WTC11 (cell line): ENCODE results near the gene CTNND2. TPM values are rescaled to one million over a fixed set of nuclear protein-coding genes. Genes with fewer than 3 reads are reported as not detected.

Source experiments
- CREB1 ChIP-seq: sonication (generic); formaldehyde crosslinking; IDR thresholded peaks from 2 replicates; pipeline ENCODE4 v1.8.0; 2023; ENCODE audit warnings: mild to moderate bottlenecking, missing genetic modification reagents
- GTF2I ChIP-seq: fragments of 250-450 bp; sonication (Bioruptor Pico); conservative IDR thresholded peaks from 2 replicates; pipeline ENCODE4 v1.4.0; 2021; ENCODE audit warnings: mild to moderate bottlenecking
- JAZF1 ChIP-seq: fragments of 250-450 bp; sonication (Bioruptor Pico); IDR thresholded peaks from 2 replicates; pipeline ENCODE4 v1.9.0; 2021; ENCODE audit warnings: moderate library complexity, mild to moderate bottlenecking, inconsistent platforms
- MYBL2 ChIP-seq: sonication (generic); formaldehyde crosslinking; IDR thresholded peaks from 2 replicates; pipeline ENCODE4 v1.8.1; 2023; ENCODE audit warnings: mild to moderate bottlenecking, moderate library complexity, missing genetic modification reagents
- NR1H2 ChIP-seq: sonication (generic); formaldehyde crosslinking; IDR thresholded peaks from 2 replicates; pipeline ENCODE4 v1.9.0; 2021; ENCODE audit warnings: mild to moderate bottlenecking, moderate library complexity, missing genetic modification reagents
- NR2C2 ChIP-seq: sonication (generic); formaldehyde crosslinking; IDR thresholded peaks from 2 replicates; pipeline ENCODE4 v1.8.0; 2022; ENCODE audit warnings: mild to moderate bottlenecking, missing genetic modification reagents
- OVOL2 ChIP-seq: fragments of 250-450 bp; sonication (Bioruptor Pico); IDR thresholded peaks from 2 replicates; pipeline ENCODE4 v1.9.0; 2021; ENCODE audit warnings: mild to moderate bottlenecking, borderline replicate concordance
- SMAD4 ChIP-seq: sonication (generic); formaldehyde crosslinking; IDR thresholded peaks from 2 replicates; pipeline ENCODE4 v1.8.0; 2022; ENCODE audit warnings: mild to moderate bottlenecking, missing genetic modification reagents
- ZNF416 ChIP-seq: fragments of 250-450 bp; sonication (Bioruptor Pico); IDR thresholded peaks from 2 replicates; pipeline ENCODE4 v1.9.0; 2021; ENCODE audit warnings: mild to moderate bottlenecking, inconsistent platforms
- total RNA-seq: library from RNA; stranded (reverse); gene quantifications from 3 replicates; pipeline ENCODE4 v1.2.3, GENCODE V29; 2021
- TF ChIP-seq, protein P1 (sequence below): sonication (generic); formaldehyde crosslinking; IDR thresholded peaks from 2 replicates; pipeline ENCODE4 v1.8.1; 2022; ENCODE audit warnings: mild to moderate bottlenecking, missing genetic modification reagents, moderate library complexity, borderline replicate concordance
- TF ChIP-seq, protein P2 (sequence below): fragments of 250-450 bp; sonication (Bioruptor Pico); IDR thresholded peaks from 2 replicates; pipeline ENCODE4 v1.8.0; 2021; ENCODE audit warnings: mild to moderate bottlenecking
- TF ChIP-seq, protein P3 (sequence below): sonication (generic); formaldehyde crosslinking; IDR thresholded peaks from 2 replicates; pipeline ENCODE4 v1.8.1; 2023; ENCODE audit warnings: mild to moderate bottlenecking, missing genetic modification reagents, borderline replicate concordance
- TF ChIP-seq, protein P4 (sequence below): fragments of 250-450 bp; sonication (Bioruptor Pico); IDR thresholded peaks from 2 replicates; pipeline ENCODE4 v1.9.0; 2021; ENCODE audit warnings: mild to moderate bottlenecking
- TF ChIP-seq, protein P5 (sequence below): sonication (generic); formaldehyde crosslinking; IDR thresholded peaks from 2 replicates; pipeline ENCODE4 v1.8.1; 2023; ENCODE audit warnings: mild to moderate bottlenecking, missing genetic modification reagents
- TF ChIP-seq, protein P6 (sequence below): fragments of 200-600 bp; IDR thresholded peaks from 2 replicates; pipeline ENCODE4 v1.8.0; 2022; ENCODE audit warnings: antibody characterized with exemption
- TF ChIP-seq, protein P7 (sequence below): sonication (generic); formaldehyde crosslinking; IDR thresholded peaks from 2 replicates; pipeline ENCODE4 v1.8.0; 2022; ENCODE audit warnings: mild to moderate bottlenecking, missing genetic modification reagents
- TF ChIP-seq, protein P8 (sequence below): sonication (generic); formaldehyde crosslinking; IDR thresholded peaks from 2 replicates; pipeline ENCODE4 v1.8.0; 2023; ENCODE audit warnings: mild to moderate bottlenecking, missing genetic modification reagents
- TF ChIP-seq, protein P9 (sequence below): sonication (generic); formaldehyde crosslinking; IDR thresholded peaks from 2 replicates; pipeline ENCODE4 v1.8.1; 2023; ENCODE audit warnings: mild to moderate bottlenecking, missing genetic modification reagents, moderate library complexity
- TF ChIP-seq, protein P10 (sequence below): fragments of 250-450 bp; sonication (Bioruptor Pico); IDR thresholded peaks from 2 replicates; pipeline ENCODE4 v1.9.0; 2021; ENCODE audit warnings: mild to moderate bottlenecking, borderline replicate concordance

The CTNND2 gene
- total RNA-seq, 1 experiment from 2014 or later: 11.9 TPM

DNA sequence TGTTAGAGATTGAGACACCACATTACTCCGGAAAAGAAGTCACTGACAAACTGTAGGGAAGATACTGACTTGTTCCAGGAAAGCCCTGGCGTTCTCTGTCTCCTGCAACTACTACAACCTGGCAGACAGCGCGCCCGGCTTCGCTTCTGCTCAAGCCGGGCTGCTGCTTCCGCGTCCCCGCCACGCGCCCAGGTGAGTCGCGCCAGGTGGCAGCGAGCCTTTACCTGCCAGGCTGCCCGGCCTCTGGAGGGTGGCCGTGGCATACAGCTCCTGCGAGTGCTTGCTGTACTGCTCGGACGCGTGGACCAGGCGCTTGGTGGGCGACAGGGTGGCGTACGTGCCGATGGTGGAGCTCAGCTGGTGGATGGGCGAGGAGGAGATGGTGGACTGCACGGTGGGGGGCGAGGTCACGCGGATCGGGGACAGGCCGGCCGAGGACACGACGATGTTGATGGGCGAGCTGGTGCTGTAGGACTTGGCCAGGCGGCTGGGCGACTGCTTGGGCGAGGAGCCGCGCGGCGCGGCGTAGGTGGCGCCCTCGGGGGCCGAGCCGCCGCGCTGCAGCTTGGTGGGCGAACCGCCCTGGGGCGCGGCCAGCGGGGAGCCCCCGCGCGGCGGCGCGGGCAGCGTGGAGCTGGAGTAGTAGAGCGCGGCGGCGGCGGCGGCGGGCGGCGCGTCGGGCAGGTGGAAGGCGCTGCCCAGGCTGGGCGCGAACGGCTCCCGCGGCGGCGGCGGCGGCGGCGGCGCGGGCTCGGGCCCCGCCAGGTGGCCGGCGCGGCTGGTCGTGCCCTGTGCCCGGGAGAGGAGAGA is 519.6 kb downstream of the CTNND2 start (continued):
- TF ChIP-seq, protein P1, sequence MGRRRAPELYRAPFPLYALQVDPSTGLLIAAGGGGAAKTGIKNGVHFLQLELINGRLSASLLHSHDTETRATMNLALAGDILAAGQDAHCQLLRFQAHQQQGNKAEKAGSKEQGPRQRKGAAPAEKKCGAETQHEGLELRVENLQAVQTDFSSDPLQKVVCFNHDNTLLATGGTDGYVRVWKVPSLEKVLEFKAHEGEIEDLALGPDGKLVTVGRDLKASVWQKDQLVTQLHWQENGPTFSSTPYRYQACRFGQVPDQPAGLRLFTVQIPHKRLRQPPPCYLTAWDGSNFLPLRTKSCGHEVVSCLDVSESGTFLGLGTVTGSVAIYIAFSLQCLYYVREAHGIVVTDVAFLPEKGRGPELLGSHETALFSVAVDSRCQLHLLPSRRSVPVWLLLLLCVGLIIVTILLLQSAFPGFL (CRISPR knock-in tag): no peak
- TF ChIP-seq JAZF1 (no peak), CREB1 (no peak), OVOL2 (no peak), ZNF416 (CRISPR knock-in tag) (no peak), NR2C2 (CRISPR knock-in tag) (no peak), SMAD4 (CRISPR knock-in tag) (no peak), NR1H2 (no peak), GTF2I (CRISPR knock-in tag) (no peak), MYBL2 (no peak)
- TF ChIP-seq, protein P2, sequence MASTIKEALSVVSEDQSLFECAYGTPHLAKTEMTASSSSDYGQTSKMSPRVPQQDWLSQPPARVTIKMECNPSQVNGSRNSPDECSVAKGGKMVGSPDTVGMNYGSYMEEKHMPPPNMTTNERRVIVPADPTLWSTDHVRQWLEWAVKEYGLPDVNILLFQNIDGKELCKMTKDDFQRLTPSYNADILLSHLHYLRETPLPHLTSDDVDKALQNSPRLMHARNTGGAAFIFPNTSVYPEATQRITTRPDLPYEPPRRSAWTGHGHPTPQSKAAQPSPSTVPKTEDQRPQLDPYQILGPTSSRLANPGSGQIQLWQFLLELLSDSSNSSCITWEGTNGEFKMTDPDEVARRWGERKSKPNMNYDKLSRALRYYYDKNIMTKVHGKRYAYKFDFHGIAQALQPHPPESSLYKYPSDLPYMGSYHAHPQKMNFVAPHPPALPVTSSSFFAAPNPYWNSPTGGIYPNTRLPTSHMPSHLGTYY (CRISPR knock-in tag): no peak
- TF ChIP-seq, protein P3, sequence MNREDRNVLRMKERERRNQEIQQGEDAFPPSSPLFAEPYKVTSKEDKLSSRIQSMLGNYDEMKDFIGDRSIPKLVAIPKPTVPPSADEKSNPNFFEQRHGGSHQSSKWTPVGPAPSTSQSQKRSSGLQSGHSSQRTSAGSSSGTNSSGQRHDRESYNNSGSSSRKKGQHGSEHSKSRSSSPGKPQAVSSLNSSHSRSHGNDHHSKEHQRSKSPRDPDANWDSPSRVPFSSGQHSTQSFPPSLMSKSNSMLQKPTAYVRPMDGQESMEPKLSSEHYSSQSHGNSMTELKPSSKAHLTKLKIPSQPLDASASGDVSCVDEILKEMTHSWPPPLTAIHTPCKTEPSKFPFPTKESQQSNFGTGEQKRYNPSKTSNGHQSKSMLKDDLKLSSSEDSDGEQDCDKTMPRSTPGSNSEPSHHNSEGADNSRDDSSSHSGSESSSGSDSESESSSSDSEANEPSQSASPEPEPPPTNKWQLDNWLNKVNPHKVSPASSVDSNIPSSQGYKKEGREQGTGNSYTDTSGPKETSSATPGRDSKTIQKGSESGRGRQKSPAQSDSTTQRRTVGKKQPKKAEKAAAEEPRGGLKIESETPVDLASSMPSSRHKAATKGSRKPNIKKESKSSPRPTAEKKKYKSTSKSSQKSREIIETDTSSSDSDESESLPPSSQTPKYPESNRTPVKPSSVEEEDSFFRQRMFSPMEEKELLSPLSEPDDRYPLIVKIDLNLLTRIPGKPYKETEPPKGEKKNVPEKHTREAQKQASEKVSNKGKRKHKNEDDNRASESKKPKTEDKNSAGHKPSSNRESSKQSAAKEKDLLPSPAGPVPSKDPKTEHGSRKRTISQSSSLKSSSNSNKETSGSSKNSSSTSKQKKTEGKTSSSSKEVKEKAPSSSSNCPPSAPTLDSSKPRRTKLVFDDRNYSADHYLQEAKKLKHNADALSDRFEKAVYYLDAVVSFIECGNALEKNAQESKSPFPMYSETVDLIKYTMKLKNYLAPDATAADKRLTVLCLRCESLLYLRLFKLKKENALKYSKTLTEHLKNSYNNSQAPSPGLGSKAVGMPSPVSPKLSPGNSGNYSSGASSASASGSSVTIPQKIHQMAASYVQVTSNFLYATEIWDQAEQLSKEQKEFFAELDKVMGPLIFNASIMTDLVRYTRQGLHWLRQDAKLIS (CRISPR knock-in tag): 0 out of 2 replicates have a peak, but pooled peaks have one; percentile 41
- TF ChIP-seq, protein P4, sequence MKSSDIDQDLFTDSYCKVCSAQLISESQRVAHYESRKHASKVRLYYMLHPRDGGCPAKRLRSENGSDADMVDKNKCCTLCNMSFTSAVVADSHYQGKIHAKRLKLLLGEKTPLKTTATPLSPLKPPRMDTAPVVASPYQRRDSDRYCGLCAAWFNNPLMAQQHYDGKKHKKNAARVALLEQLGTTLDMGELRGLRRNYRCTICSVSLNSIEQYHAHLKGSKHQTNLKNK (CRISPR knock-in tag): no peak
- TF ChIP-seq, protein P5, sequence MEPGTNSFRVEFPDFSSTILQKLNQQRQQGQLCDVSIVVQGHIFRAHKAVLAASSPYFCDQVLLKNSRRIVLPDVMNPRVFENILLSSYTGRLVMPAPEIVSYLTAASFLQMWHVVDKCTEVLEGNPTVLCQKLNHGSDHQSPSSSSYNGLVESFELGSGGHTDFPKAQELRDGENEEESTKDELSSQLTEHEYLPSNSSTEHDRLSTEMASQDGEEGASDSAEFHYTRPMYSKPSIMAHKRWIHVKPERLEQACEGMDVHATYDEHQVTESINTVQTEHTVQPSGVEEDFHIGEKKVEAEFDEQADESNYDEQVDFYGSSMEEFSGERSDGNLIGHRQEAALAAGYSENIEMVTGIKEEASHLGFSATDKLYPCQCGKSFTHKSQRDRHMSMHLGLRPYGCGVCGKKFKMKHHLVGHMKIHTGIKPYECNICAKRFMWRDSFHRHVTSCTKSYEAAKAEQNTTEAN (CRISPR knock-in tag): no peak
- TF ChIP-seq, protein P6, sequence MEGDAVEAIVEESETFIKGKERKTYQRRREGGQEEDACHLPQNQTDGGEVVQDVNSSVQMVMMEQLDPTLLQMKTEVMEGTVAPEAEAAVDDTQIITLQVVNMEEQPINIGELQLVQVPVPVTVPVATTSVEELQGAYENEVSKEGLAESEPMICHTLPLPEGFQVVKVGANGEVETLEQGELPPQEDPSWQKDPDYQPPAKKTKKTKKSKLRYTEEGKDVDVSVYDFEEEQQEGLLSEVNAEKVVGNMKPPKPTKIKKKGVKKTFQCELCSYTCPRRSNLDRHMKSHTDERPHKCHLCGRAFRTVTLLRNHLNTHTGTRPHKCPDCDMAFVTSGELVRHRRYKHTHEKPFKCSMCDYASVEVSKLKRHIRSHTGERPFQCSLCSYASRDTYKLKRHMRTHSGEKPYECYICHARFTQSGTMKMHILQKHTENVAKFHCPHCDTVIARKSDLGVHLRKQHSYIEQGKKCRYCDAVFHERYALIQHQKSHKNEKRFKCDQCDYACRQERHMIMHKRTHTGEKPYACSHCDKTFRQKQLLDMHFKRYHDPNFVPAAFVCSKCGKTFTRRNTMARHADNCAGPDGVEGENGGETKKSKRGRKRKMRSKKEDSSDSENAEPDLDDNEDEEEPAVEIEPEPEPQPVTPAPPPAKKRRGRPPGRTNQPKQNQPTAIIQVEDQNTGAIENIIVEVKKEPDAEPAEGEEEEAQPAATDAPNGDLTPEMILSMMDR: no peak
- TF ChIP-seq, protein P7, sequence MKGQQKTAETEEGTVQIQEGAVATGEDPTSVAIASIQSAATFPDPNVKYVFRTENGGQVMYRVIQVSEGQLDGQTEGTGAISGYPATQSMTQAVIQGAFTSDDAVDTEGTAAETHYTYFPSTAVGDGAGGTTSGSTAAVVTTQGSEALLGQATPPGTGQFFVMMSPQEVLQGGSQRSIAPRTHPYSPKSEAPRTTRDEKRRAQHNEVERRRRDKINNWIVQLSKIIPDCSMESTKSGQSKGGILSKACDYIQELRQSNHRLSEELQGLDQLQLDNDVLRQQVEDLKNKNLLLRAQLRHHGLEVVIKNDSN (CRISPR knock-in tag): no peak
- TF ChIP-seq, protein P8, sequence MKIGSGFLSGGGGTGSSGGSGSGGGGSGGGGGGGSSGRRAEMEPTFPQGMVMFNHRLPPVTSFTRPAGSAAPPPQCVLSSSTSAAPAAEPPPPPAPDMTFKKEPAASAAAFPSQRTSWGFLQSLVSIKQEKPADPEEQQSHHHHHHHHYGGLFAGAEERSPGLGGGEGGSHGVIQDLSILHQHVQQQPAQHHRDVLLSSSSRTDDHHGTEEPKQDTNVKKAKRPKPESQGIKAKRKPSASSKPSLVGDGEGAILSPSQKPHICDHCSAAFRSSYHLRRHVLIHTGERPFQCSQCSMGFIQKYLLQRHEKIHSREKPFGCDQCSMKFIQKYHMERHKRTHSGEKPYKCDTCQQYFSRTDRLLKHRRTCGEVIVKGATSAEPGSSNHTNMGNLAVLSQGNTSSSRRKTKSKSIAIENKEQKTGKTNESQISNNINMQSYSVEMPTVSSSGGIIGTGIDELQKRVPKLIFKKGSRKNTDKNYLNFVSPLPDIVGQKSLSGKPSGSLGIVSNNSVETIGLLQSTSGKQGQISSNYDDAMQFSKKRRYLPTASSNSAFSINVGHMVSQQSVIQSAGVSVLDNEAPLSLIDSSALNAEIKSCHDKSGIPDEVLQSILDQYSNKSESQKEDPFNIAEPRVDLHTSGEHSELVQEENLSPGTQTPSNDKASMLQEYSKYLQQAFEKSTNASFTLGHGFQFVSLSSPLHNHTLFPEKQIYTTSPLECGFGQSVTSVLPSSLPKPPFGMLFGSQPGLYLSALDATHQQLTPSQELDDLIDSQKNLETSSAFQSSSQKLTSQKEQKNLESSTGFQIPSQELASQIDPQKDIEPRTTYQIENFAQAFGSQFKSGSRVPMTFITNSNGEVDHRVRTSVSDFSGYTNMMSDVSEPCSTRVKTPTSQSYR (CRISPR knock-in tag): no peak
- TF ChIP-seq, protein P9, sequence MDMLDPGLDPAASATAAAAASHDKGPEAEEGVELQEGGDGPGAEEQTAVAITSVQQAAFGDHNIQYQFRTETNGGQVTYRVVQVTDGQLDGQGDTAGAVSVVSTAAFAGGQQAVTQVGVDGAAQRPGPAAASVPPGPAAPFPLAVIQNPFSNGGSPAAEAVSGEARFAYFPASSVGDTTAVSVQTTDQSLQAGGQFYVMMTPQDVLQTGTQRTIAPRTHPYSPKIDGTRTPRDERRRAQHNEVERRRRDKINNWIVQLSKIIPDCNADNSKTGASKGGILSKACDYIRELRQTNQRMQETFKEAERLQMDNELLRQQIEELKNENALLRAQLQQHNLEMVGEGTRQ (CRISPR knock-in tag): no peak
- TF ChIP-seq, protein P10, sequence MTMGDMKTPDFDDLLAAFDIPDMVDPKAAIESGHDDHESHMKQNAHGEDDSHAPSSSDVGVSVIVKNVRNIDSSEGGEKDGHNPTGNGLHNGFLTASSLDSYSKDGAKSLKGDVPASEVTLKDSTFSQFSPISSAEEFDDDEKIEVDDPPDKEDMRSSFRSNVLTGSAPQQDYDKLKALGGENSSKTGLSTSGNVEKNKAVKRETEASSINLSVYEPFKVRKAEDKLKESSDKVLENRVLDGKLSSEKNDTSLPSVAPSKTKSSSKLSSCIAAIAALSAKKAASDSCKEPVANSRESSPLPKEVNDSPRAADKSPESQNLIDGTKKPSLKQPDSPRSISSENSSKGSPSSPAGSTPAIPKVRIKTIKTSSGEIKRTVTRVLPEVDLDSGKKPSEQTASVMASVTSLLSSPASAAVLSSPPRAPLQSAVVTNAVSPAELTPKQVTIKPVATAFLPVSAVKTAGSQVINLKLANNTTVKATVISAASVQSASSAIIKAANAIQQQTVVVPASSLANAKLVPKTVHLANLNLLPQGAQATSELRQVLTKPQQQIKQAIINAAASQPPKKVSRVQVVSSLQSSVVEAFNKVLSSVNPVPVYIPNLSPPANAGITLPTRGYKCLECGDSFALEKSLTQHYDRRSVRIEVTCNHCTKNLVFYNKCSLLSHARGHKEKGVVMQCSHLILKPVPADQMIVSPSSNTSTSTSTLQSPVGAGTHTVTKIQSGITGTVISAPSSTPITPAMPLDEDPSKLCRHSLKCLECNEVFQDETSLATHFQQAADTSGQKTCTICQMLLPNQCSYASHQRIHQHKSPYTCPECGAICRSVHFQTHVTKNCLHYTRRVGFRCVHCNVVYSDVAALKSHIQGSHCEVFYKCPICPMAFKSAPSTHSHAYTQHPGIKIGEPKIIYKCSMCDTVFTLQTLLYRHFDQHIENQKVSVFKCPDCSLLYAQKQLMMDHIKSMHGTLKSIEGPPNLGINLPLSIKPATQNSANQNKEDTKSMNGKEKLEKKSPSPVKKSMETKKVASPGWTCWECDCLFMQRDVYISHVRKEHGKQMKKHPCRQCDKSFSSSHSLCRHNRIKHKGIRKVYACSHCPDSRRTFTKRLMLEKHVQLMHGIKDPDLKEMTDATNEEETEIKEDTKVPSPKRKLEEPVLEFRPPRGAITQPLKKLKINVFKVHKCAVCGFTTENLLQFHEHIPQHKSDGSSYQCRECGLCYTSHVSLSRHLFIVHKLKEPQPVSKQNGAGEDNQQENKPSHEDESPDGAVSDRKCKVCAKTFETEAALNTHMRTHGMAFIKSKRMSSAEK (CRISPR knock-in tag): no peak
